Transverse colon (tissue), 4 donors: Measurements from ENCODE around the gene PIP5K1B. TPM values are rescaled to one million over a fixed set of nuclear protein-coding genes. Genes with fewer than 3 reads are reported as not detected.

Experiments used
- DNase-seq: peaks from one replicate; pipeline ENCODE4 v3.0.0-alpha.2; 2019
- H3K27ac ChIP-seq, 4 donors: fragments of 200-600 bp; sonication (generic); 2 replicates each; pipeline ENCODE4 v1.5.1; 2016 to 2018; ENCODE audit warnings: inconsistent platforms in 4 of 4
- H3K27me3 ChIP-seq: fragments of 200-600 bp; sonication (generic); 2 replicates; pipeline ENCODE4 v1.5.1; 2017; ENCODE audit warnings: inconsistent platforms
- H3K36me3 ChIP-seq, 4 donors: fragments of 200-600 bp; sonication (generic); 2 replicates each; pipeline ENCODE4 v1.5.1; 2017 to 2019; ENCODE audit warnings: inconsistent platforms in 4 of 4
- H3K4me1 ChIP-seq, 4 donors: fragments of 200-600 bp; sonication (generic); 2 replicates each; pipeline ENCODE4 v1.5.1; 2017 to 2020; ENCODE audit warnings: inconsistent platforms in 4 of 4
- H3K4me3 ChIP-seq, 4 donors: fragments of 200-600 bp; sonication (generic); 1 replicate in 1 of 4; 2 replicates in 3 of 4; pipeline versions ENCODE4 v1.5.1 to v1.6.1; 2017 to 2019; ENCODE audit warnings: inconsistent platforms in 4 of 4
- H3K9me3 ChIP-seq, 2 donors: fragments of 200-600 bp; sonication (generic); 2 replicates each; pipeline ENCODE4 v1.5.1; 2017 to 2019; ENCODE audit warnings: inconsistent platforms in 2 of 2
- EP300 ChIP-seq: sonication (generic); formaldehyde crosslinking; IDR thresholded peaks from one replicate; pipeline ENCODE4 v1.6.1; 2017; ENCODE audit warnings: antibody characterized with exemption, low read depth
- POLR2A ChIP-seq: fragments of 450-650 bp; IDR thresholded peaks from one replicate; pipeline ENCODE4 v1.6.1; 2016; ENCODE audit warnings: antibody characterized with exemption, mild to moderate bottlenecking, moderate library complexity
- POLR2AphosphoS5 ChIP-seq, 3 donors: sonication (generic); formaldehyde crosslinking; IDR thresholded peaks; one replicate each; pipeline ENCODE4 v1.6.1; 2016; ENCODE audit warnings: antibody characterized with exemption in 3 of 3
- WGBS, 2 donors: methylation state at CpG; one replicate each; pipeline ENCODE4 v1.1.5; 2018; ENCODE audit warnings: low coverage in 1 of 2; 5-methylcytosine and 5-hydroxymethylcytosine counted together
- in situ Hi-C, 4 donors: fragments of 200-750 bp; cut with MboI; loops; one replicate each; pipeline versions ENCODE4 v1.15.0 to v1.15.1; 2017; ENCODE audit warnings: low sequenced_read_pairs in 3 of 4, low pct_ligation_motif_present in 1 of 4, low pct_unique_long_range_greater_than_20kb in 1 of 4
- intact Hi-C: fragments of 100-400 bp; cut with DNase I; formaldehyde crosslinking; loops from one replicate; pipeline ENCODE4 v1.15.1; 2023; ENCODE audit warnings: low total_unique reads
- total RNA-seq, 4 donors: library from RNA; depleted of rRNA; stranded (reverse); fragments of >200 nt; gene quantifications; one replicate each; pipeline ENCODE4 v1.1.0, GENCODE V29; 2016
- TF ChIP-seq, protein P1 (sequence below), 5 experiments: fragments of 200-600 bp in 3 of 5; fragments of 450-650 bp in 2 of 5; sonication (generic) in 3 of 5; IDR thresholded peaks; 1 replicate in 2 of 5; 2 replicates in 3 of 5; pipeline ENCODE4 v1.5.1; 2016 to 2017; ENCODE audit warnings: antibody characterized with exemption in 5 of 5, inconsistent platforms in 3 of 5, mild to moderate bottlenecking in 2 of 5, moderate library complexity in 1 of 5

The PIP5K1B gene
- total RNA-seq, 4 donors from 2014 or later: 45.6 to 104 (median 76.0) TPM

DNA sequence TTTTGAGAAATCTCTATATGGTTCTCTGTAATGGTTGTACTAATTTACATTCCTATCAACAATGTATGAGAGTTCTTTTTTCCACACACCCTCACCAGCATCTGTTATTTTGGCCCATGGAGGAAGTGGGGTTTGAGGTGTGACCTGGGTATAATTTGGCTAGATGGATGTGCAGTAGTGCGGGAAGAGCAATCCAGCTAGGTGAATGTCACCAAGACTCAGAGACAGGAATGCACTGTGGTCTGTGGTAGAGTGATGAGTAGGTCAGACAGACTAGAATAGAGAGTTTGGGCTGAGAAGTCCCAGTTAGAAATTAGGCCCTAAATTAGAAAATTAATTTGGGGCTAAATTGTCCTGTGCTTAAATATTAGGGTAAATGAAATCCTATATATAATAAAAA is 32.8 kb upstream of the PIP5K1B start:
- Histone ChIP-seq H3K4me3 (no peak overlapping the region), H3K27ac (no peak overlapping the region), H3K9me3 (no peaks in the 10 kb centered on the region), H3K4me1 (no peaks in the 10 kb centered on the region), H3K36me3 (no peaks in the 10 kb centered on the region), H3K27me3 (peaks cover under 1% of the 10 kb centered on the region)
- intact Hi-C loops: no loop called here
- in situ Hi-C loops: loop anchor here in 1 of 4 donors (10.0 kb wide), 1 partner anchor 87 kb away; no protein-coding TSS in a partner anchor
- TF ChIP-seq POLR2AphosphoS5 (IDR thresholded peaks at IDR 0.05) (no peak), POLR2A (no peak)
- TF ChIP-seq, protein P1, sequence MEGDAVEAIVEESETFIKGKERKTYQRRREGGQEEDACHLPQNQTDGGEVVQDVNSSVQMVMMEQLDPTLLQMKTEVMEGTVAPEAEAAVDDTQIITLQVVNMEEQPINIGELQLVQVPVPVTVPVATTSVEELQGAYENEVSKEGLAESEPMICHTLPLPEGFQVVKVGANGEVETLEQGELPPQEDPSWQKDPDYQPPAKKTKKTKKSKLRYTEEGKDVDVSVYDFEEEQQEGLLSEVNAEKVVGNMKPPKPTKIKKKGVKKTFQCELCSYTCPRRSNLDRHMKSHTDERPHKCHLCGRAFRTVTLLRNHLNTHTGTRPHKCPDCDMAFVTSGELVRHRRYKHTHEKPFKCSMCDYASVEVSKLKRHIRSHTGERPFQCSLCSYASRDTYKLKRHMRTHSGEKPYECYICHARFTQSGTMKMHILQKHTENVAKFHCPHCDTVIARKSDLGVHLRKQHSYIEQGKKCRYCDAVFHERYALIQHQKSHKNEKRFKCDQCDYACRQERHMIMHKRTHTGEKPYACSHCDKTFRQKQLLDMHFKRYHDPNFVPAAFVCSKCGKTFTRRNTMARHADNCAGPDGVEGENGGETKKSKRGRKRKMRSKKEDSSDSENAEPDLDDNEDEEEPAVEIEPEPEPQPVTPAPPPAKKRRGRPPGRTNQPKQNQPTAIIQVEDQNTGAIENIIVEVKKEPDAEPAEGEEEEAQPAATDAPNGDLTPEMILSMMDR (IDR thresholded peaks at IDR 0.05): no peak
- 100% methylated on average over 1 of the region's 1 CpG; no CpG with 5 or more reads in 1 of the 2 donors for WGBS, 2 donors
- DNase-seq: no peak

GRCh38 chr9:68672625-68673024 is 32.4 kb upstream of the PIP5K1B start:
- intact Hi-C loops (no loop called here), in situ Hi-C loops (loop anchor here in 1 of 4 donors (10.0 kb wide), 1 partner anchor 88 kb away; no protein-coding TSS in a partner anchor)
- Histone ChIP-seq H3K4me3 (no peak overlapping the region), H3K9me3 (no peaks in the 10 kb centered on the region), H3K27ac (no peak overlapping the region), H3K4me1 (no peaks in the 10 kb centered on the region), H3K36me3 (no peaks in the 10 kb centered on the region), H3K27me3 (peaks cover 3% of the 10 kb centered on the region)
- TF ChIP-seq, protein P1 (IDR thresholded peaks at IDR 0.05): no peak
- TF ChIP-seq POLR2A (no peak), POLR2AphosphoS5 (IDR thresholded peaks at IDR 0.05) (no peak), EP300 (no peak)
- no peak for DNase-seq

DNA sequence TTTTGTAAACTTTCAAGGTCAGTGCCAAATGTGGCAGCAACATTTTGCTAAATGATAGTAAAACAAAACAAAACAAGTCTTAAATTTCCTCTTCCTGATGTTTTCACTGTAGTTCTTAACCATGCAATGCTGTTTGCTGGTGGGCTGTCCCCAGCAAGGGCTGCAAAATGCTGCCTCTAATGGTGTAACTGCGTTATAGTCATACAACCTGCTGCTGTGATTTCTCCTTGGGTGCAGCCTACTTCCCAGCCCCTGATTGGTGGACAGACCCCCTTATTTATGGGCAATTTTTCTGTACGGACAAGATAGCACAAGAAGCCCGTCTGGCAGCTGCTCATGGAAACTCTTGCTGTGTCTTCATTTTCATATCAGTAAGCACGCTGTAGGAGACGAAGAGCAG is 26.6 kb upstream of the PIP5K1B start:
- TF ChIP-seq POLR2AphosphoS5 (IDR thresholded peaks at IDR 0.05) (no peak), EP300 (no peak), POLR2A (no peak)
- TF ChIP-seq, protein P1 (IDR thresholded peaks at IDR 0.05): no peak
- DNase-seq: peak; percentile 10

DNA sequence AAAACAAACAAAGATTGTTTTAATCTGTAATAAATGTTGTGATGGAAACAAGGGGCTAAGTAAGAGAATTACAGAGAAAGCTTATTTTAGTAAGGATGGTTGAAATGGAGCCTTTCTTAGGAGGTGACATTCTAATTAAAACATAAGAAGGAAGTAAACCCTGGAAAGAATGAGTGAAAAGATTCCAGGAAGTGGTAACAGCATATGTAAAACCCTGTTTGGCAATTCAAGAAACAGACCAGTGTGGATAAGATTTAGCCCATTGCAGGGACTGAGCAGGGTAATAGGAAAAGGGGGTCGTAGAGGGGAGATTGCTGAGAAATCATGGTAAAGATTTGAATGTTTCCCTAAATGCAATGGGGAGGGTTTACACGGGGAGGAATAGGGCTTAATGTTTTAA is 21.6 kb upstream of the PIP5K1B start:
- Histone ChIP-seq H3K4me1 (no peaks in the 10 kb centered on the region), H3K36me3 (no peaks in the 10 kb centered on the region), H3K9me3 (no peaks in the 10 kb centered on the region), H3K27ac (no peak overlapping the region), H3K4me3 (no peak overlapping the region), H3K27me3 (peaks cover 4% of the 10 kb centered on the region)
- no peak for DNase-seq
- in situ Hi-C loops: loop anchor here in 2 of 4 donors (10.0 to 25.0 kb wide), 2 partner anchors 96 to 321 kb away; no protein-coding TSS in a partner anchor
- 33 to 43% methylated on average over 2 of the region's 2 CpGs for WGBS, 2 donors
- TF ChIP-seq POLR2AphosphoS5 (IDR thresholded peaks at IDR 0.05) (no peak), EP300 (no peak), POLR2A (no peak)
- TF ChIP-seq, protein P1 (IDR thresholded peaks at IDR 0.05): no peak
- intact Hi-C loops: no loop called here

More for the DNA sequence above, 26.6 kb upstream of the PIP5K1B start:
- Histone ChIP-seq H3K27ac (no peak overlapping the region), H3K27me3 (peaks cover 7% of the 10 kb centered on the region), H3K36me3 (no peaks in the 10 kb centered on the region), H3K4me1 (no peaks in the 10 kb centered on the region), H3K4me3 (no peak overlapping the region), H3K9me3 (no peaks in the 10 kb centered on the region)
- intact Hi-C loops: no loop called here
- WGBS, 2 donors: 56% methylated on average over 5 of the region's 5 CpGs; no CpG with 5 or more reads in 1 of the 2 donors
- in situ Hi-C loops: loop anchor here in 2 of 4 donors (10.0 to 25.0 kb wide), 2 partner anchors 91 to 94 kb away; no protein-coding TSS in a partner anchor
